ENCODE data around the gene RTN4RL1. TPM values are rescaled to one million over a fixed set of nuclear protein-coding genes. Genes with fewer than 3 reads are reported as not detected.

RTN4RL1 gene
- total RNA-seq, 2 donors from 2014 or later: 0.32 to 0.37 TPM

GRCh38 chr17:2024572-2025219 lies 438 bp downstream of the RTN4RL1 start:
- Histone ChIP-seq H3K4me1 (peaks cover 7% of the 10 kb centered on the region), H3K9ac (ENCODE audit: low read depth in 2 of 2, low read length in 2 of 2) (no peak overlapping the region), H3K36me3 (no peaks in the 10 kb centered on the region), H3K27ac (no peak overlapping the region), H3K4me3 (peak overlapping the region; percentile 50), H3K27me3 (peaks cover 52% of the 10 kb centered on the region), H3K9me3 (no peaks in the 10 kb centered on the region)
- TF ChIP-seq CTCF (IDR thresholded peaks at IDR 0.05): no peak
- no peak for DNase-seq
- intact Hi-C loops (cut with DNase I): loop anchor here (5.0 kb wide), 1 partner anchor 117 kb away; no protein-coding TSS in a partner anchor

GRCh38 chr17:2023692-2024571 lies 1.2 kb downstream of the RTN4RL1 start:
- H3K4me3 ChIP-seq: peak overlapping the region; percentile 50
- peaks cover 7% of the 10 kb centered on the region for H3K4me1 ChIP-seq
- peaks cover 52% of the 10 kb centered on the region for H3K27me3 ChIP-seq
- H3K27ac ChIP-seq: no peak overlapping the region
- intact Hi-C loops (cut with DNase I): no loop called here
- H3K36me3 ChIP-seq: no peaks in the 10 kb centered on the region
- no peaks in the 10 kb centered on the region for H3K9me3 ChIP-seq
- TF ChIP-seq CTCF (IDR thresholded peaks at IDR 0.05): no peak
- no peak for DNase-seq
- H3K9ac ChIP-seq (ENCODE audit: low read depth in 2 of 2, low read length in 2 of 2): no peak overlapping the region

- TF ChIP-seq CTCF (IDR thresholded peaks at IDR 0.05): no peak
- Histone ChIP-seq H3K4me3 (no peak overlapping the region), H3K4me1 (peaks cover 7% of the 10 kb centered on the region), H3K9me3 (no peaks in the 10 kb centered on the region), H3K36me3 (no peaks in the 10 kb centered on the region), H3K27me3 (peaks cover 50% of the 10 kb centered on the region), H3K9ac (ENCODE audit: low read depth in 2 of 2, low read length in 2 of 2) (no peak overlapping the region), H3K27ac (no peak overlapping the region)
- DNase-seq: no peak
- intact Hi-C loops (cut with DNase I): no loop called here
These were observed 1.9 kb downstream of the RTN4RL1 start for GRCh38 chr17:2023256-2023655.

- H3K36me3 ChIP-seq: no peaks in the 10 kb centered on the region
- no peak for DNase-seq
- H3K4me1 ChIP-seq: peaks cover 7% of the 10 kb centered on the region
- TF ChIP-seq CTCF (IDR thresholded peaks at IDR 0.05): no peak
- H3K4me3 ChIP-seq: no peak overlapping the region
- no peak overlapping the region for H3K27ac ChIP-seq
- intact Hi-C loops (cut with DNase I): no loop called here
- no peaks in the 10 kb centered on the region for H3K9me3 ChIP-seq
- no peak overlapping the region for H3K9ac ChIP-seq (ENCODE audit: low read depth in 2 of 2, low read length in 2 of 2)
- peaks cover 45% of the 10 kb centered on the region for H3K27me3 ChIP-seq
These were observed 2.4 kb downstream of the RTN4RL1 start for GRCh38 chr17:2022647-2023240.

- no peak for TF ChIP-seq CTCF (IDR thresholded peaks at IDR 0.05)
- H3K27me3 ChIP-seq: peaks cover 31% of the 10 kb centered on the region
- no peak overlapping the region for H3K9ac ChIP-seq (ENCODE audit: low read depth in 2 of 2, low read length in 2 of 2)
- H3K4me1 ChIP-seq: peaks cover 7% of the 10 kb centered on the region
- H3K4me3 ChIP-seq: no peak overlapping the region
- no peak for DNase-seq
- intact Hi-C loops (cut with DNase I): no loop called here
- H3K27ac ChIP-seq: no peak overlapping the region
- H3K36me3 ChIP-seq: no peaks in the 10 kb centered on the region
- no peaks in the 10 kb centered on the region for H3K9me3 ChIP-seq
These were observed 4.4 kb downstream of the RTN4RL1 start for GRCh38 chr17:2020721-2021120.

All from colonic mucosa (tissue), 4 donors.